H1 (cell line): ENCODE measurements around the gene COL4A1.

ENCODE experiments used
- EZH2 ChIP-seq: fragments of 200-600 bp; sonication (generic); IDR thresholded peaks from 2 replicates; pipeline ENCODE4 v1.7.1; 2012; ENCODE audit warnings: low read depth, mild to moderate bottlenecking, moderate library complexity, low read length, inconsistent platforms; ENCODE audit not compliant: severe bottlenecking
- POLR2A ChIP-seq, 2 experiments: IDR thresholded peaks; 1 replicate in 1 of 2; 2 replicates in 1 of 2; pipeline ENCODE4 v1.6.1; 2011; ENCODE audit warnings: low read depth in 2 of 2, low read length in 2 of 2, mild to moderate bottlenecking in 2 of 2; ENCODE audit errors: control extremely low read depth in 1 of 2

- TF ChIP-seq POLR2A (IDR thresholded peaks at IDR 0.05; ENCODE audit: control extremely low read depth in 1 of 2, low read depth in 2 of 2, low read length in 2 of 2) (no peak), EZH2 (no peak)
Measured at GRCh38 chr13:110317496-110318195, 10.7 kb upstream of the COL4A1 start.
